Measurements from ENCODE around the gene DERA.
"Not testable (repeated sequence)": the region's sequence is repeated elsewhere in the genome, so short reads cannot be mapped to it uniquely, and the experiment has no call there.

DERA gene

DNA sequence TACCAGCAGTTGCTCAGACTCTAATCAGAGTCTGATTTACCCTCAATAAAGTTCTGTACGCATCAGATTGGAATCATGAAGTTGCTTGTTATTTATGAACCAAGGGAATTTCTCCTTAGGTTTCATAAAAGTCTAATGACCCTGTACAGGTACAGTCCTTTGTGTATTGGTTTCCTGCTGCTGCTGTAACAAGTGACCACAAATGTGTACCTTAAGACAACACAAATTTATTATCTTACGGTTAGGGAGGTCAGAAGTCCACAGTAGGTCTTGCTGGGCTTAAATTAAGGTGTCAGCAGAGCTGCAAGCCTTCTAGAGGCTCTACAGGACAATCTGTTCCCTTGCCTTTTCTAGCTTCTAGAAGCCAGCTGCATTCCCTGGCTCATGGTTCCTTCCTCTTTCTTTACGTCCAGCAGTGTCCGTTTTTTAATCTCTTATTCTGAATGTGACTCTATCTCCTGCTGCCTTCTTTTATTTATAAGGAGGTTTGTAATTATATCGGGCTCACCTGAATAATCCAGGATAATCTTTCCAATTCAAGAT lies 6.7 kb upstream of the DERA start:
- no peak for DNase-seq (ENCODE audit: low read depth)

GRCh38 chr12:15910468-15910863 lies 666 bp upstream of the DERA start:
- no peak for DNase-seq (ENCODE audit: low read depth)

DNA sequence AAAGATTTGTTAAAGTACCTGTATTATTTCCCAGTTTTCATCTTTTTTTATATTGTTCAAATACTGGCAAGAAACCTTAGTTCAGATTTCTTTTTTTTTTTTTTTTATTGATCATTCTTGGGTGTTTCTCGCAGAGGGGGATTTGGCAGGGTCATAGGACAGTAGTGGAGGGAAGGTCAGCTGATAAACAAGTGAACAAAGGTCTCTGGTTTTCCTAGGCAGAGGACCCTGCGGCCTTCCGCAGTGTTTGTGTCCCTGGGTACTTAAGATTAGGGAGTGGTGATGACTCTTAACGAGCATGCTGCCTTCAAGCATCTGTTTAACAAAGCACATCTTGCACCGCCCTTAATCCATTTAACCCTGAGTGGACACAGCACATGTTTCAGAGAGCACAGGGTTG lies 799 bp downstream of the DERA start:
- DNase-seq (ENCODE audit: low read depth): not testable (repeated sequence)

DNA sequence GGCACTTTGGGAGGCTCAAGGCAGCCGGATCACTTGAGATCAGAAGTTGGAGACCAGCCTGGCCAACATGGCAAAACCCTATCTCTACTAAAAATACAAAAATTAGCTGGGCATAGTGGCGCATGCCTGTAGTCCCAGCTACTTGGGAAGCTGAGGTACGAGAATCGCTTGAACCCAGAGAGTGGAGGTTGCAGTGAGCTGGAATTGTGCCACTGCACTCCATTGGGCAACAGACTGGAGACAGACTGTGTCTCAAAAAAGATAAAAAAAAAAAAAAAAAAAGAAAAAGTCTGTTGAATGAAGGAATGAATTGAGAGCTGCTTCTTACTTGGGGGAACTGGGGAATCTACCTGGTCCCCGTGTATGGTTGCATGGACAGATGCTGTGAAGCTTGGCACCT lies 3.0 kb downstream of the DERA start:
- DNase-seq (ENCODE audit: low read depth): not testable (repeated sequence)

GRCh38 chr12:15918066-15918465 lies 6.9 kb downstream of the DERA start:
- DNase-seq (ENCODE audit: low read depth): no peak

DNA sequence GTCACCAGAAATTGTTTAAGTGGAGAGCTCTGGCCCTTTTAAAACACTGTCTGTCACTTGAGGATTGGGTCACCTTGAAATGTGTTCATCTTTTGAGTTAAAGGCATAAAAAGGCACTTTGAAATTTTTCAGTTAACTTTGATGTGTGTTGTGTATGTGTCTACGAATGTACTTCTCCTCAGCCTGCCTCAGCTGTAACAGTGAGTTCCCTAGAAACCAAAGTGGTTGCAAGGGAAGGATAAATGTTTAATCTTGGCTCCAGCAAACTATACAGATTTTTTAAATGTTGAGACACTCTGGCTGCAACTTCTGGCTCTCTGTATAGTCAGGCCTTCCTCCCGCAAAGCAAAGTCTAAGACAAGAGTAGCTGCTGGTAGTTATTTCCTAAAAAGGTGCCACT lies 8.3 kb downstream of the DERA start:
- no peak for DNase-seq (ENCODE audit: low read depth)

DNA sequence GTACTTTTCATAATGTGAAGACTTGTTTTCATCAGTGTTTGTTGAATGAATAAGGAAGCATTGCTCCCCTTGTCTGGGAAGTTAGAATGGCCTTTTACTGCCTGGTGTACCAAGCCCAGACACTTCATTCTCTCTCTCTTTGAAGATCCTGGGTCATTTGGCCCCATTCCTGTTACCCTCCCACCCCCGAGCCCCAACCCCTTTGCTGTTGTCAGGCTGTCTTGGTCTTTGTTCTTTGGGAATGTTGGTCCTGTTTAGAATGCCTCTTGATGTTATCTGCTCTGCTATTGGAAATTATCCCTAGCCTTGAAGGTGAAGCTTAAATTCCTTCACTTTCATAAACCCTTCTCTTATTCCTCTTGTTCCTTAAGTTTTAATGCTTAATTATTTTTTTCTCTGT lies 13.8 kb downstream of the DERA start:
- no peak for DNase-seq (ENCODE audit: low read depth)

- DNase-seq (ENCODE audit: low read depth): peak; percentile 96
These were observed 17.2 kb downstream of the DERA start for GRCh38 chr12:15928346-15928745.

DNA sequence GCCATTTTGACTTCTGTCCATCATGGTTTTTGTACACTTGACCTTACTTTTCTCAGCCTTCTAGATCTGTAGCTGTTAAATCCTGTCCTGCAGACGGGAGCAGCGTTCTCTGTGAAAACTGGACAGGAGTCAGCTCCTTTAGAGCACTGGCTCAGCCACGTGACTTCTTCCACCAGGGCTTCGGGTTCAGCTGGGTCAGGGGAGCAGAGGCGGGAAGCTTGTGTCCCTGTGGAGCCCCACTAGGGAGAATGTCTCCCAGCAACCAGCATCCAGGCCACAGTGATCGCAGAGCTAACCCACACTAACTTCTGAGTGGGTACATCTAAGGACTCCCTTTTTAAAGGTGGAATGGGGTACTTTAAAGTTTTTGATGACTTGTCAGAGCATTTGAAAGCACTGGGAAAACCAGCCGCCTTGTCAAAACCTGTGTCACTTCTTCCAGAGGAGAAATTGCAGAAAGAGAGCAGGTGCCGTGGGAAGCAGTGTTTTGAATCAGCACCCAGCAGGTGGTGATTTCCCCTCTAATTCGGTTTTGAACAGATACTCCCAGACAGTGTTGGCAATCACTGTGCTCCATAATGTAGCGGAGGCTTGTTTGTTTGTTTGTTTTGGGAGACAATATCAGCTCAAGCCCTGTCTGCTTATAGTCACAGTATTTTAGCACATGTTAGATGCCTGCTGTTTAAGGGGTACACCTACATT lies 17.9 kb downstream of the DERA start:
- DNase-seq (ENCODE audit: low read depth): peak; percentile 24

DNA sequence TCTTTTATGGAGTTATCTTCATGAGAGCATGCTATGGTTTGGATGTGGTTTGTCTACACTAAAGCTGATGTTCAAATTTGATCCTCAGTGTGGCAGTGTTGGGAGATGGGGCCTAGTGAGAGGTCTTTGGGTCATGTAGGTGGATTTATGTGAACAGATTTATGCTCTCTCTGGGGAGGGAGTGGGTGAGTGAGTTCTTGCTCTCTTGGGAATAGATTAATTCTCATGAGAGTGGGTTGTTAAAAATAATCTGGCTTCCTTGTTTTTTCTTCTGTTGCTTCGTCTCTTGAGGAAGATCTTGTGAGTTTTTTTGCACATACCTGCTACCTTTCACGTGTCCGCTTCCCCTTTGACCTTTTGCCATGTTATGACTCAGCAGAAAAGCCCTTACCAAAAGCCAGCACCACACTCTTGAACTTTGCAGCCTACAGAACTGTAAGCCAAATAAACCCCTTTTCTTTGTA lies 20.5 kb downstream of the DERA start:
- DNase-seq (ENCODE audit: low read depth): peak; percentile 23

GRCh38 chr12:15932327-15932726 lies 21.2 kb downstream of the DERA start:
- no peak for DNase-seq (ENCODE audit: low read depth)

DNA sequence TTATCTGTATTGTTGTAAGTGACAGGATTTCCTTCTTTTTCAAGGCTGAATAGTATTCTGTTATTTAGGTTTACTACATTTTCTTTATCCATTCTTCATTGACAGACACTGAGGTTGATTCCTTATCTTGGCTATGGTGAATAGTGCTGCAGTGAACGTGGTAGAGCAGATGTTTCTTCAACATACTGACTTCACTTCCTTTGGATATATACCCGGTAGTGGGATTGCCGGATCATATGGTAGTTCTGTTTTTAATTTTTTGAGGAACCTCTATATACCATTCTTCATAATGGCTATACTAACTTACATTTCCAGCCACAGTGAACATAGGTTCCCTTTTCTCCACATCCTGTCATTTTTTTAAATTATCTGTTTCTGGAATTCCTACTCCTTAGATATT lies 21.8 kb downstream of the DERA start:
- DNase-seq (ENCODE audit: low read depth): no peak

DNA sequence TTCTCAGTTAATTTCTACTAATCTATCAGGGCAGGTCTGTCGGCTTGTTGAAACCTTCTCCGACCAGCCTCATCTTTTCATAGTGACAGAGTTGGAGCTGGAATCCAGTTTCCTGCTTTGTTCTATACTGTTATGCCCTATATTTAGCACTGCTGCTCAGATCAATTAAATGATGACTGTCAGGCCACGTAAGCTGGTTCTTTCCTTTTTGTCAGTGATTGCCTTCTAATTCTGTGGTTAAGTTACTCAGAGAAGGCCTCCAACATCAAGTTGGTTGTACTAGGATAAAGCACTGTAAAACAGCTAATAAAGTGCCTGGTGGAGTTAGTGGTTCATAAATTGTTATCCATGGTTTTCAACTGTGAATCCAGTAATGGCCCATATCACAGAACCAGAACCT lies 22.6 kb downstream of the DERA start:
- DNase-seq (ENCODE audit: low read depth): no peak

DNA sequence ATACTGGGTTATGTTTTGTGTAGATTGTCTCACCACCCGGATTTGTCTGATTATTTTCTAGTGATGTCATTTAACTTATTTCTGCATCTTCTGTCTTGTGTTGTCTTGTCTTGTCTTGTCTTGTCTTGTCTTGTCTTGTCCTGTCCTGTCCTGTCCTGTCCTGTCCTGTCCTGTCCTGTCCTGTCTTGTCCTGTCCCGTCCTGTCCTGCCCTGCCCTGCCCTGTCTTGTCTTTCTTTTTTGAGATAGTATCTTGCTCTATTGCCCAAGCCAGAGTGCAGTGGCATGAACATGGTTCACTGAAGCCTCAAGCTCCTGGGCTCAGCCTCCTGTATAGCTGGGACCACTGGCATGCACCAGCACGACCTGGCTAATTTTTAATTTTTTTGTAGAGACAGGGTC lies 25.6 kb downstream of the DERA start:
- no peak for DNase-seq (ENCODE audit: low read depth)

DNA sequence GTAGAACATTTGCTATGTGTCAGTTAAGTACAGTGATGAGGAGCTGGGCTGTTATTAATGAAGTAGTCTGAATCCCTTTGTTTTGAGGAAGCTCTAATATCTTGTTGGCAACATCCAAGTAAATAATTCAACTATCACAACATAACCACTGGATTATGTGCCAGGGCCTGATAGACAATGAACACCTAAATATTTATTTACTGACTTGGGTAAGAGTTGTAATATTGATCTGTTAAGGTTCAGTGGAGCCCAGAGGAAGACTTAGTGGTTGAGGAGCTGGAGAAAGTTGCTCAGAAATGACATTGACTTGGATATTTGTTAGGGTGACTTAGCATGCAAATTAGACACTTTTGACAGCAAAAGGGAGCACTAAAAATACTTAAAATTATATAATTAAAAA lies 26.8 kb downstream of the DERA start:
- DNase-seq (ENCODE audit: low read depth): no peak

DNA sequence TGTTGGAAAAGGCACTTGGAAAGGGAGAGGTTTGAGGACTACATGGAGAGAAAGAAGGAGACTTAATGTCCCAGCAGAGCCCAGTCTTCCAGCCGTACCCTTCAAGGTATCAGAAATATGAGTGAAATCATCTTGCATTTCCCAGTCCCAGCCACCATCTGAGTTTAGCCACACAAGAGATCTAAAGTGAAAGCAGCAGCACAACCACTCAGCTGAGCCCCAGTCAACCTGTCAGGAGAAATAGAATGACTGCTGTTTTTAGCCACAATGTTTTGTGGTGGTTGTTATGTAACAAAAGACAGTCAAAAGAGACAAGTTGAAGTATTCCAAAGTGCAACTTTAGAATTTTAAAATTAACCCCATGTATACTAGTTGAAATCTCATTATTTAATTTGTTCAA lies 28.0 kb downstream of the DERA start:
- DNase-seq (ENCODE audit: low read depth): no peak

GRCh38 chr12:15942475-15942874 lies 31.3 kb downstream of the DERA start:
- no peak for DNase-seq (ENCODE audit: low read depth)

- not testable (repeated sequence) for DNase-seq (ENCODE audit: low read depth)
These were observed 32.4 kb downstream of the DERA start for GRCh38 chr12:15943519-15943918.

- not testable (repeated sequence) for DNase-seq (ENCODE audit: low read depth)
These were observed 37.3 kb downstream of the DERA start for GRCh38 chr12:15948461-15948860.

DNA sequence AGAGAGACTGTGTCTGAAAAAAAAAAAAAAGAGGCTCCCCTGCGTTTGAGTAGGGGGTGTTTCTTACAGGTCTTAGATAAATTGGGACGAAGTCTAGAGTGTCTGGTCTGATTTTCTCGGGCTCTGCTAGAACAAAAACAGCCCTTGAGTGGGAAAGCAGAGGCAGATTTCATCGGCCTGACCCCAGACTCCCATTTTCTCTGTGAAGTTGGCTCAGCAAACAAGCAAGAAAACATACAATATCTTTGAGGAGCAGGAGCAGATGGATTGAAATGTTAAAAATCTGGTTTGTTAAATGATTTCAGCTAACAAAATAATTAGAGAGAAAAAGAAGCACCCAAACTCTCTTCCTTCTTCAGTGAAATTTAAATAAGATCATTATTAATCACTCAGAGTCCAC lies 44.1 kb downstream of the DERA start:
- DNase-seq (ENCODE audit: low read depth): no peak

GRCh38 chr12:15956010-15956409 lies 44.9 kb downstream of the DERA start:
- DNase-seq (ENCODE audit: low read depth): no peak

- DNase-seq (ENCODE audit: low read depth): no peak
These were observed 45.5 kb downstream of the DERA start for GRCh38 chr12:15956413-15957185.

DNA sequence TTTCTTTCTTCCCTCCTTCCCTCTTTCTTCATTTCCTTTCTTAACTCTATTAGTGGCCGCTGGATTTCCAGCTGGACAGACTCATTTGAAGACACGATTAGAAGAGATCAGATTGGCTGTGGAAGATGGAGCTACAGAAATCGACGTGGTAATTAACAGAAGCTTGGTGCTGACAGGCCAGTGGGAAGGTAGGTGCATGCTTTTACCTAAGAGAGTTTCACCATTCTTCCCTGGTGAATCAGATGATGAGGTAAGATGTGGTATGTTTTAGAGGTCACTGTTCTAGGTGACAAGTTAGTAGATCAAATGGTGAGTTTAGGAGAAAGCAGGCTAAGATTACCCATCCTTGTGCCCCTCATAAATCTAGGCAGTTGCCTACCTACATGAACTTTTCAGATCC lies 51.6 kb downstream of the DERA start:
- peak; percentile 36 for DNase-seq (ENCODE audit: low read depth)

Measured in iris pigment epithelial cell (primary cell).